Hematopoietic multipotent progenitor cell treated with erythropoietin and hydrocortisone succinate and interleukin-3 and kit ligand, for 15 days (in vitro differentiated cells): ENCODE results near the gene GART.
"Not testable (repeated sequence)": the region's sequence is repeated elsewhere in the genome, so short reads cannot be mapped to it uniquely, and the experiment has no call there.

Source experiments
- DNase-seq: peaks from one replicate; pipeline ENCODE4 v3.0.0-alpha.2; 2015; ENCODE audit warnings: low spot score

The GART gene

DNA sequence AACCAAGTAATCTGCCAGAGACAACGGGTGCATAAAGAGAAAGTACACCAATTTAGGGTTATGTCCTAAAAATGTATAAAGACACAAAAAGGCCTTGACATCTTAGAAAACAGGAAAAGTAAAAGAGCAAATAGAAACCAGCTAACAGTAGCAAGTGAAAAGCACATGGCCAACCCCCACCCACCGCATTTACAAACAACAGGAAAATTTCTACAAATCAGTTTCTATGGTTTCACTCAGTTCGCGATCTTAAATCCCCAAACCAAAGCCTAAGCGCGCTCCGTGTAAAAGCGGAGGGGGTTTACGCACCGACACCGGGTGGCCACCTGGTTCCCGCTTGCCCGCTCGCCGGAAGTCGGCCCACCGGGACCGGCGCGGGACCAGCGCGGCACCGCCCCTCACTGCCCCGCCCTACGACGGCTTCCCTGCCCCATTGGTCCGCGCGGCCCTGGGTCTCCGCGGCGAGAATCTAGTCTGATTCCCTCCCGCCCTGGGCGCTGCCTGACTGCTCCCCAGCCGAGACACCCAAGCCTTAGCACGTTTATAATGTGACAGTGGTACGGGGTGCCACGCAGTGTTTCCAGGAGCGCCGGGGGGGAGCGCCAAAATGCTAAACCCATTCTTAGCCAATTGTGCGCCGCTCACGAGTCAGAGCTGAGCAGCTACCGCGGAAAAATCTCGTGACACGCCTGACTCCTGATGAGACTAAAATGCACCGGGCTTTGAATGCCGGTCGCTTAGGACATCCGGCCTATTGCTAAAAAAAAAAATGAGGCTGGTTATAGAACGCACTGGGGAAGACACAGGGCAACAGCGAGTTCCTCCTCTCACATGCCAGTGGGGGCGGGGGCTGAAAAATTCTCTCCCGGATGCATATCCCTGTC lies at the start of gene GART:
Gene GART, minus strand, starts transcription at position 362 of the 884 bp plus-strand sequence. CDS start 2,802 bp downstream, outside the sequence.
- peak; percentile 84 for DNase-seq

DNA sequence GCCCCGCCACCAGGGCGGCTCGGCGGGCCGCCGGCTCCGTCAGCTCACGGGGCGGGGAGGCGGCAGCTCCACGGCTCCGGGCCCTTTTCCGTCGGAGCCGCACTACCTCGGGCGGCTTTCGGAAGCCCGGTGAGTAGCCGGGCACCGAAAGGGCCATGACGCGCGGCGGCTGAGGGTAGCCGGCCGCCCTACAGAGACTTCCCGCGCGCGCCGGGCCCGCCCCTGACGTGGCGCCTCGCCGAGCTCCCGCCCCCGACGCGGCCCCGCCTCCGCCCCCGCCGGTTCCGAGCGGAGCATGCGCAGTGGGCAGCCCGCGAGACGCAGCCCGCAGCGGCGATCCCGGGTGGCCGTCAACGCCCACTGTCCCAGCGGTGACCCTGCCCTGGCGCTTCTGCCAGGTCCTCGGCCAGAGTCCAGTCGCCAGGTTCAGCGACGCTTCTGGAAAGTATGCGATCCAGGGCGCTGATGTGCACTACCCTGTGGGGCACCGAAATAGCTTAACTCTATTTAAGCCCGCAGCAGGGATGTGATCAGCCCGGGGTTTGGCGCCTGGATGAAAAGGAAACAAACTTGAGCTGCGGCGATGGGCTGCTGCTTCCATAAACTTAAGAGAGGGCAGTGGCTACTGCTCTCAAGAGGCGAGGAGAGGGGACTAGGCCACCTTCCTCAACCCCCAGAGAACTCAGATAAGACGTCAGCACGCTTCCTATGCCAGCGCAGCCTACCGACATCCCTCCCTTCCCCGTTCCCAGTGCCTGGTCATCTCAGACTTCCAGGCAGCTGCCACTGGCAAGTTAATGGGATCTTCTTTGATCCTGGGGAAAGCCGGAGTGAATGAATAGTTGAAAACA lies 46.8 kb upstream of the GART start, which contains the start of gene DONSON:
Gene DONSON, minus strand, starts transcription at position 200 of the 851 bp plus-strand sequence. Its CDS starts 43 bp downstream, at position 157.
- DNase-seq, result peak; percentile 88

DNA sequence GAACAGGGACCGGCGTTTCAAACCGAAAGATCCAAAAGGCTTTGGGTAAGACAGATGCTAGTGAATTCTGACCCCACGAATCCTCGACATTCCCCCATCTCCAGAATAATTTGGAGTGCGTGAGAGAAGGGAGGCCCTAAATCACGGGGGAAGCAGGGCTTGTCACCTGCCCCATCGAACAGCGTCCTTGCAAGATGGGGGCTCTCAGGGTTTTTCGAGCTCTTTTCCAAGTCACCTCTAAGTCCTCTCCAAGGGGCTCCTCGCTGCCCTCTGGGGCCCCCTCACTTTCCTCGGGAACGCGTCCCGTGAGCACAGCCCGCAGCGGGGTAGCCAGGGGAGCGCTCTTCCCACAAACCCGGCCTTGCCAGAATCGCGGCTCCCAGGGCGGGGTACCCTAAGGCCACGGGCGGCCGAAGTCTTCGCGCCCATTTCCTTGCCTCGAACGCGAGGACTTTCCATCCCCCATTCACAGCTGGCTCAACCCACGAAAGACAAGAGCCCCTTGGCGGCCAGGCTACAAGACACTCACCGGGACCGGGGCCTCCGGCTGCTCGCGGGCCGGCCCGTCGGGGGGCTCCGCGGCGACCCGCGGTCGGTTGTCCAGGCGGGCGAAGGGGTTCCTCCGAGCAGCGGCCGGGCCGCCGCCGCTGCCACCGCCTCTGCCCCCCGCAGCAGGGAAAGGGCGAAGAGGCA lies 46.0 kb upstream of the GART start:
- DNase-seq, result peak; percentile 37

DNA sequence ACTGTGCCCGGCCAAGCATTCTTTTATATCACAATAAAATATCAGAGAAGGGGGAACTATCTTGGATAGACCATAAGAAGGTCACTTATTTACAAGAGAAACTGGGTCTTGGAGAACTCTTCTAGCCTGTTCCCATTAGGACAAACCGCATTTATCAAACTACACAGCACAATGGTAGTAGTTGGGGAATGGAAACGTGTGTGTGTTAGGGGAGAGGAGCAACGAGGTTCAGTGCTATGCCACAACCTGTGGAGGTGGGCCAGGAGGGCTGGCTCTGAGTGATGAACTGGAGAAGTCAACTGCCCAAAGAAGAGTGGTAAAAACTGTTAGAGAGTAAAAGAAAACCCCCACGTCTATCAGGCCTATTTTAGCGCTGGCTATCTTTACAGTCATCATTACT lies 45.0 kb upstream of the GART start:
- no peak for DNase-seq

DNA sequence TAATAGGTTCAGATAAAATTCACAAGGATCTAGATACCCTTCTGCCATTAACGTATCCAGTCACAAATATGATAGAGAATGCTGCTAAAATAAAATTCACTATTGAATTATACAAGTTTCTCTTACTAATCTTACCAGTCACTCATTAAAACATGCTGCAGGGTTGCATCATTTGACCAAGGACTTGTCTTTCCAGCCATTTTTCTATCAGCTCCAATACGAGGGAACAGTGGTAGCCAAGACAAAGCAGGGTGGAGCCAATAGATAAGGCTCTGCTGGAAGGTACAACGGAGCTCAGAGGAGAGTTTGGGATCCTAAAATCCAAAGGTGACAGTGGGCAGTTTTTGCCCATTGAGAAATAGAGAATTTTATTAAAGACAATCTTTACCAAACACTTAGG lies 42.5 kb upstream of the GART start:
- DNase-seq, result no peak

DNA sequence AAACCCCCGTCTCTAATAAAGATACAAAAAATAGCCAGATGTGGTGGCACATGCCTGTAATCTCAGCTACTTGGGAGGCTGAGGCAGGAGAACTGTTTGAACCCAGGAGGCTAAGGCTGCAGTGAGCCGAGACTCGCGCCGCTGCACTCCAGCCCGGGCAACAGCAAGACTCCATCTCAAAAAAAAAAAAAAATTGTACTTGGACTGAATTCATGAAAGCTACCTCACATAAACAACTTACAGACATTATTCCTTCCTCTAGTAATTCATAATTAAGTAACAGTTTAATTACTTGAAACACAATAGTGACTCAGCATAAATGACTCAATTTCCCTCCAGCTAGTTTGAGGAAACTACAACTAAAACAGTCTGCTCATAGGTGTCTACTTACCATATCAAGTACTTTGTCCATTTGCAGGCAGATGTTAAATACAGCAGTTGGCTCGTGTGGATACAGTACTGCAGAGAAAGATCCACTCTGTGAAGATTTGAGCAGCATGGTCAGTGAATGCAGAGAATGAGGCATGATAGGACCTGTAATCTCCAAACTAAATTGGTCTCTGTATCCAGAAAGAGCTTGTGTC lies 37.1 kb upstream of the GART start:
- DNase-seq, result peak; percentile 27

DNA sequence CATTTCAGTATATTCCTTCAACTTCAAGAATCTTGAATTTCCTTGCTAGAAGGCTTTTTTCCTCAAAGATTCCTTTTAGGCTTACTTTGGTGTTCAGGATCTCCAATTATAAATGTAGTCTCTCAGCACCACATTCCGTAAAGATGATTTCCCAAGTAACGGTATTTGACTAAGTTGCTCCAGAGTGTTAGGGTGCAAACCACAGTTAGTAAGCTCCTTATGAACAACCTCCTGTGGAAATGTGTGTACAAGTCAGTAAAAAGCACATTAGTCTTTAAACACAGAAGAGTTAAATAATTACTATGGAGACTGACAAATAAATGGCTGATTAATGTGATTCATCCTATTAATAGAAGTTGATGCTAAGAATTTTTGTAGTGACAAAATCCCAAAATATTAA lies 36.3 kb upstream of the GART start:
- no peak for DNase-seq

DNA sequence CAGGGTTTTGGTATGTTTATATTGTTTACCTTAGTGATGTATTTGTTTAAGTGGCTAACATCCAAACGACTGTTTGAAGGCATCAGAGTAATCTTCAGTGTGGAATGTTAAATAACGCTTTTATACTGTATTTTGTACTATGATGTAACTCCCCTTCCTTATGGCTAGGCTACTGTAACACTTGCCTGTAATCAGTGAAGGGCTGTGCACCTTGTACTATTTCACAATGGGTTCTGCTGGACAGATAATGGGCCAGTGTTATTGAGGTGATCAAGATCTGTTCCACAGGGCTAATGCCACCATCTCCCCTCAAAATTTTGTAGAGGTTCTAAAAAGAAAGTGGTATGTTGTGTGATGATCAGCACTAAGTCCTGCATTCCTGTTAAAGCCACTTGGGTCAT lies 34.8 kb upstream of the GART start:
- not testable (repeated sequence) for DNase-seq

DNA sequence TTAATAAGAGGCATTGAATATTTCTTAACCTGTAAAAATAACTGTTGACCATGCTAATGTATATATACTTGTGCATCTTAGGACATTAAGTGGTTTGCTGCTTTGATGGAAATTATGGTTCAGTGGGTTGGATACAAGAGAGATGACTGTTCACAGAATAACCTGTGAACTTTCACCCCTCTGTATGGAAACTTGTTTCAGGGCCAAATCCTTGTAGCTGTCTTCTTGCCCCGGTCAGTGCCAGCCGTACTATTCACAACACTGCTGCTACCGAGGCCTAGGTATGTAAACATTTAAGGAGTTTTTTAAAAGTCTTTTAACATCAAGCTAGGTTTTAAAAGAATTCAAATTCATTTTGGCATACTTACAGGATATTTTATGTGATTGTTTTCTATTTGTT lies 30.4 kb upstream of the GART start:
- no peak for DNase-seq

DNA sequence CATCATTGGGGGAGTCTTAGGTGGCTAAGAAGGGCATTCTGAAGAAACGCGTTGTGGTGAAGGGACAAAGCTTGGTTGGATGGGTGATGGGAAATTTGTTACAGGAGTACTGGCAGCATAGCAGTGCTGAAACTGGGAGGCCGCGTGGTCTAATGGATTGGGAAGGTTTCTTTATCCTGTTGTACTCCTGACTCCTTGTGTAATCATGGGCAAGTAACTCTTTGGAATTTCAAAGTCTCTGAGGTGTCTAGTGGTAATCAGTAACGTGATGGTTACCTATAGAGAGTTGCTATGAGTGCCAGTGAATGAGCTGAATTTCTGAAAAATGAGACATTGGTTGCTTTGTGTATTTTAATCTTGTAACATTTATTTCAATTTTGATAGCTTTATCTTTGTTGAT lies 28.1 kb upstream of the GART start:
- no peak for DNase-seq

DNA sequence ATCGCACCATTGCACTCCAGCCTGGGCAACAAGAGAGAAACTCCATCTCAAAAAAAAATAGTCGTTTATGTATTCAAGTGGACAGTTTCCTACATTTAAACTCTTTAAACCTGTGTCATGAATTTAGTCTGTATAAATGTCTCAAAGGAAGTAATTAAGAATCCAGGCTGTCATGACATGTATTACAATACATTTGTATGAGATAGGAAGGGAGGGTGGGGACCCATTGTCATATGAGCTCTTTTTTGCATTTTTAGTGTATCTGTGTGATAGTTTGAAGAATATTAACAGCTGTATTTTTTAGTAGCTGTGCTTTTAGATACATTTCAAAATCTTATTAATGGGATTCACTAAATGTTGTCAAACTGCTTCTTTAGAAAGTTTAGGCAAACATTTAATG lies 26.5 kb upstream of the GART start:
- DNase-seq, result no peak

DNA sequence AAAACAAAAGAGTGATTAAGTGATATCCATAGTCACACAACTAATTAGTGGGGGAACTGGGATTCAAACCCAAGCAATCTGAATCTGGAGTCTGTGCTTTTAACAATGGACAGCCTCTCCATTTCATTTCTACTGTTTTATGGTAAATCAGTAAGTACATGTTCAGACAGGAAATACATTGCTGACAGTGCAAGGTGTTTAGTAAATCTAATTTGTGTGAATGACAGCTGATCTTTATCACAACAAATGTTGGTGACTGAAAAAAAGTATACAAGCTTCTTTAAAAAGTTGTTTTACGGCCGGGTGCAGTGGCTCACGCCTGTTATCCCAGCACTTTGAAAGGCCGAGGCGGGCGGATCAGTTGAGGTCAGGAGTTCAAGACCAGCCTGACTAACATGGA lies 26.0 kb upstream of the GART start:
- DNase-seq, result no peak

DNA sequence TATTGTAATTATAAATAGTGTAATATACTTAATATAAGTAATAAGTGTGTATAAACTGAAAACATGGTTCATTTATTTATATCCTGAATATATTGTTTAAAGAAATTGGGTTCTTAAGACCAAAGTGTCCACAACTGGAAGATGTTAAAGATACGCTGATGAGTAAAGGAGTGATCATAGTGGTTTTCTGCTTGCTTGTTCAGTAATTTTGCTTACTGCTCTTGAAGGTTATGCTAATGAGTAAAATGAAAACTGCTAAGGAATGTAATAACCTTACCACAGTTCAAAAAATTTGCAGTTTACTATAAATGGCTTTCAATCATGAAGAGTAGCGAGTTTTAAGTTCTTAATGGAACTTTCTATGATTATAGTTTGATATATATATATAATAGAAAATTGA lies 24.6 kb upstream of the GART start:
- DNase-seq, result no peak

DNA sequence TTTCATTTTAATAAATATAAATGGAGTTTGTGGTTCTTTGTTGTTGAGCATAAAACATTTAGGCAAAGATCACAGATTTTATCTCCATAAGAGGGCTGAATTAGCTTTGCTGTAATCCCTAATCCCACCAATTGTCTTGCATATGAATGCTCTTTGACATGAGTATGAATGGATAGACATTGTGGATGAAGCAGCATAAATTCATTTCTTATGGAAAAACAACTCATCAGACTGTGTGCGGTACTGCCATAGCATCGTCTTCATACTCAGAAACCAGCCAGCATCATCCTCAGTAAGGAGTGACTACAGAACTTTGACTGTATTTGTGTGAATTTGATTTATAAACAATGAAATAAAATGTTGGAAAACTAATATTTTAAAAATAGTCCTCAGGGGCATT lies 20.5 kb upstream of the GART start:
- no peak for DNase-seq

DNA sequence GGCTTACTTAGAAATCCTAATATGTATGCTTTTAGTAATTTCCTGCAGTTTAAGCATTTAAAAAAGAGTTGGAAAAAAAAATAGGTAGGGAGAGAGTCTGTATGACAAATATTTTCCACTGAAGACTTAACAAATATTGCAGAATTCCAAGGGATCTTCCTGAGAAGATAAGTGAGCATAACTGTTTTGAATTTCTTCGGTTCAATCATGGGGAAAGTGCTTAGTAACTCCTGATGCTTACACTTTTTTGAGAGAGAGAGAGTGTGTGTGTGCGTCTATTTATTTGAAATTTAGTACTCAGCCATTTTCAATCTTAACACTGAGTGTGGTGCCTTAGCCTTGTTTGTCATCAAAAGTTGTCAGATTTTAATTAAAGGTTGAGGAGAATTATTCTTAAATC lies 19.5 kb upstream of the GART start:
- no peak for DNase-seq

DNA sequence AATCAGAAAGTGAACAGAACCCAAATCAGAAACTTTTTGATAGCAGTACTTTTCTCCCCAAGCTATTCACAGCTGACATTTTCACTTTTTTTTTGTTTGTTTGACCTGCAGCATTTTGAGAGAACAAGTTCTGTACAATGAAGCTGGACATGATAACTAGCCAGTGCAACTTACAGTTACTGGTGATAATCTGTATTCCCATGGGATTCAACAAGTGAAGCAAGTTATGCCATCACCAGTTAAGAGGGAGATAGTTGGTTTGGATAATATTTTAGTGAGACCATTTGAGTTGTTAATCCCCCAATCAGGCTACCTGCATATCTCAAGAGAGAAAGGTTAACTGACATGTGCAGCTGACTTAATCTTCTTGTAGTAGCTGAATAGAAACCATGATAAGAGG lies 19.0 kb upstream of the GART start:
- DNase-seq, result no peak

DNA sequence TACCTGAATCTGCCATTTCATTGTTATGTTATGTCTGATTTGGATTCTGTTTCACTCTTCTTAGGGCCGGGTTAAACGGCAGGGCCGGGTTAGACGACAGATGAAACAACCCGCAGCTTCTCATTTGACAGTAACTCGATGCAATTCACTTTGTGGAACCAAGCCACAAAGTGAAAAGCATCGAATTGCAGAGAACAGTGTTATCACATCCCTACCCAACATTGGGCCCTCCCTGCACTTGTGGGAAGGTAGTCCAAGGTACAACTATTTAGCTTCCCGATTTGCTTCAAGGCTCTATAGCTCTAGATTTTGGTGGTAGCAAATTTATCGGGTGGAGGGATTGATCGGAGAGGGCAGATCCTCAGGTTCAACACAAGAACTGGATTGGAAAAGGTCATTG lies 17.9 kb upstream of the GART start:
- DNase-seq, result no peak

DNA sequence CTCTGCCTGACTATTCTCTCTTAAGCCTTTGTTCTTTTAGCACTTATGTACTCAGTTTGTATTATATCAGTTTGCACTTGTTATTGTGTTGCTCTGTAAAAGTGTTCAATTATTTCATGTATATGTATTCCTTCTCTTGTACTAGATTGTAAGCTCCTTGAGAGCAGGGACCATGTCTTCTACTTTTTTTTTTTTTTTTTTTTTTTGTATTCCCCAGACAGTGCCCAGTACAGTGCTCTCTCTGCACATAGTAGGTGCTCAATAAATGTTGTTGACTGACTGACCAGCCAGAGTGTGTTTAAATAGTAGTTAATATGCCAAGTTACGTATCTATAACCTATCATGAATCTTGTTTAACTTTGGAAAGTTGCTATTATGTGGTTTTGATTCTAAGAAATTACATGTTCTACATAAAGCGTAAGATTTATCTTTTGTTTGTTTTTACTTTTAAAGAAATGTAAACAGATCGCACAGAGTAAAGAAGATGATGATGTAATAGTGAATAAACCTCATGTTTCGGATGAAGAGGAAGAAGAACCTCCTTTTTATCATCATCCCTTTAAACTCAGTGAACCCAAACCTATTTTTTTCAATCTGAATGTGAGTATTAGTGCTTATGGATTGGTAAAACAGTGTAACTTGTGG lies 17.0 kb upstream of the GART start:
- DNase-seq, result no peak

DNA sequence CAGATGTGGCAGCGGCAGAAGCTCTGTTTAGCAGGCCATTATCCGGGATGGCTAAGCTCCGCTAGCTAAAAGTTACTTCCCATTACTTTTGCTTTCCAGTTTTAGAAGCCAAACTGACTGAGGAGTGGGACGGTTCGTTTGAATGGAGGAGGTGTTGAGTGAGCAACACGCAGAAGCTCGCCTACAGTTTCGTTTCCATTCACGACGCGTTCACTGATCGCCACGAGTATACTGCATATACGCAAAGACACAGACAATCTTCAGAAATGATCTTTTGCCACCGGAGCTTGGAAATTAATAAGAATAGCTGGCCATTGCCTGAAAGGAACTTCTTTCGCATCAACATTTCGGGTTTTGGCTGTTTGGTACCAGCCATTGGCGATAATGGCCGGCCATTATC lies 15.5 kb upstream of the GART start:
- no peak for DNase-seq

DNA sequence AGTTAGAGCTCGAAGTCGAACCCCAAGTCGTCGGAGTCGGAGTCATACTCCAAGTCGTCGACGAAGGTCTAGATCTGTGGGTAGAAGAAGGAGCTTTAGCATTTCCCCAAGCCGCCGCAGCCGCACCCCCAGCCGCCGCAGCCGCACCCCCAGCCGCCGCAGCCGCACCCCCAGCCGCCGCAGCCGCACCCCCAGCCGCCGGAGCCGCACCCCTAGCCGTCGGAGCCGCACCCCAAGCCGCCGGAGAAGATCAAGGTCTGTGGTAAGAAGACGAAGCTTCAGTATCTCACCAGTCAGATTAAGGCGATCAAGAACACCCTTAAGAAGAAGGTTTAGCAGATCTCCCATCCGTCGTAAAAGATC lies 13.0 kb upstream of the GART start:
- DNase-seq, result no peak

DNA sequence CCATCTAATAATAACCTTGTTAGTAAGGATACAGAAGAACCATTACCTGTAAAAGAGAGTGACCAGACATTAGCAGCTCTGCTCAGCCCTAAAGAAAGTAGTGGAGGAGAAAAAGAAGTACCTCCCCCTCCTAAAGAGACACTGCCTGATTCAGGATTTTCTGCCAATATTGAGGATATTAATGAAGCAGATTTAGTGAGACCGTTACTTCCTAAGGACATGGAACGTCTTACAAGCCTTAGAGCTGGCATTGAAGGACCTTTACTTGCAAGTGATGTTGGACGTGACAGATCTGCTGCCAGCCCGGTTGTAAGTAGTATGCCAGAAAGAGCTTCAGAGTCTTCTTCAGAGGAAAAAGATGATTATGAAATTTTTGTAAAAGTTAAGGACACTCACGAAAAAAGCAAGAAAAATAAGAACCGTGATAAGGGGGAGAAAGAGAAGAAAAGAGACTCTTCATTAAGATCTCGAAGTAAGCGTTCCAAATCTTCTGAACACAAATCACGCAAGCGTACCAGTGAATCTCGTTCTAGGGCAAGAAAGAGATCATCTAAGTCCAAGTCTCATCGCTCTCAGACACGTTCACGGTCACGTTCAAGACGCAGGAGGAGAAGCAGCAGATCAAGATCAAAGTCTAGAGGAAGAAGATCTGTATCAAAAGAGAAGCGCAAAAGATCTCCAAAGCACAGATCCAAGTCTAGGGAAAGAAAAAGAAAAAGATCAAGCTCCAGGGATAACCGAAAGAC lies 12.5 kb upstream of the GART start:
- no peak for DNase-seq
